ENCODE results near the gene CCBE1.

The CCBE1 gene

DNA sequence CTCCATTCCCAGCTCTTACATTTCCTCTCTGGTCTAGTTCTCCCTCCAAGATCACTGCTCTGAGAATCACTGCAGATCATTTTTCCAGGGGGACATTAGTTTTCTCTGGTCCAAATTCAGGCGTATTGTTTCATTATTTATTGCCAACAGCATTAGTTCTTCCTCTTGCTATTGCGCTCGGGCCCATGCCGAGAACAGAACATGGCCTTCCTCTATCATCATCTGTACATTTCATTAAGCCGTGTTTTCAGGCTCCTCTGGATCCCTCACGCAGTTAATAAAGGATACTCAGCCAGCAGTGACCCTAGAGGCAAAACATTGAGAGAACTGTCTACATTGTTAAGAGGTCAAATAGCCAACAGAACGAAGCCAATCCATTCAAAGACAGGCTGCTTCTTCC lies 63.9 kb downstream of the CCBE1 start:
- no peak for DNase-seq (ENCODE audit: low read depth in 2 of 2)
- TF ChIP-seq, protein P1, sequence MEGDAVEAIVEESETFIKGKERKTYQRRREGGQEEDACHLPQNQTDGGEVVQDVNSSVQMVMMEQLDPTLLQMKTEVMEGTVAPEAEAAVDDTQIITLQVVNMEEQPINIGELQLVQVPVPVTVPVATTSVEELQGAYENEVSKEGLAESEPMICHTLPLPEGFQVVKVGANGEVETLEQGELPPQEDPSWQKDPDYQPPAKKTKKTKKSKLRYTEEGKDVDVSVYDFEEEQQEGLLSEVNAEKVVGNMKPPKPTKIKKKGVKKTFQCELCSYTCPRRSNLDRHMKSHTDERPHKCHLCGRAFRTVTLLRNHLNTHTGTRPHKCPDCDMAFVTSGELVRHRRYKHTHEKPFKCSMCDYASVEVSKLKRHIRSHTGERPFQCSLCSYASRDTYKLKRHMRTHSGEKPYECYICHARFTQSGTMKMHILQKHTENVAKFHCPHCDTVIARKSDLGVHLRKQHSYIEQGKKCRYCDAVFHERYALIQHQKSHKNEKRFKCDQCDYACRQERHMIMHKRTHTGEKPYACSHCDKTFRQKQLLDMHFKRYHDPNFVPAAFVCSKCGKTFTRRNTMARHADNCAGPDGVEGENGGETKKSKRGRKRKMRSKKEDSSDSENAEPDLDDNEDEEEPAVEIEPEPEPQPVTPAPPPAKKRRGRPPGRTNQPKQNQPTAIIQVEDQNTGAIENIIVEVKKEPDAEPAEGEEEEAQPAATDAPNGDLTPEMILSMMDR (IDR thresholded peaks at IDR 0.05; ENCODE audit: low read depth, low read length): no peak

DNA sequence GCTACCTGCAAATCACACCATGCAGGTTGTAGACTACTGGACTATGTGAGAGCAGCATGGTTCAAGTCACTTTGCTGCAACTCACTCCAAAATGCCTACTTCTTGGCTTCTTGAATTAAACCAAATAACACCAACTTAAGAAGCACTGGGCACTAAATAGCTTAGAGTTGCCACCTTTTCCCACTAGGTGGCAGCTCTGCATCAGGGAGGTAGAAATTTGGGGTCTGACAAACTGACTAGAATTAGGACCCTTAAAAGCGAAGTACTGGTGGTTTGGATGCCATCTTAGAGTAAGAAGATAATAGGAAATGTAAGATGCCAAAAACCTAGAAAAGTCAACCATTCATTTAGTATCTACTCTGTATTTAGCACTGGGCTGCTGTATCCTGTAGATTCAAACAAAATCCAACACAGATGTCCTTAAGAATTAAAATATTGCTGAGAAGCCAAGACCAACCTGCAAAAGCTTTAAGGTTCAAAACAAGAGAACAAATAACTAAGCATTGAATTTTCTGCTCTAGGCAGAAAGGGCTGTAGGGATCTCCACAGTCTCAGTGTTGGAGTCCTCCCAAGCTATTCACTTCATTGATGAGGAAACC lies 65.5 kb downstream of the CCBE1 start:
- peak; percentile 68 to 69 for DNase-seq (ENCODE audit: low read depth in 2 of 2)
- no peak overlapping the region for H3K4me3 ChIP-seq (replicated peaks in 1 of 2; ENCODE audit: low read depth in 2 of 2, low read length in 2 of 2)
- TF ChIP-seq, protein P1 (IDR thresholded peaks at IDR 0.05; ENCODE audit: low read depth, low read length): peak; percentile 85

More for the DNA sequence above, 63.9 kb downstream of the CCBE1 start:
- no peak overlapping the region for H3K4me3 ChIP-seq (replicated peaks in 1 of 2; ENCODE audit: low read depth in 2 of 2, low read length in 2 of 2)

DNA sequence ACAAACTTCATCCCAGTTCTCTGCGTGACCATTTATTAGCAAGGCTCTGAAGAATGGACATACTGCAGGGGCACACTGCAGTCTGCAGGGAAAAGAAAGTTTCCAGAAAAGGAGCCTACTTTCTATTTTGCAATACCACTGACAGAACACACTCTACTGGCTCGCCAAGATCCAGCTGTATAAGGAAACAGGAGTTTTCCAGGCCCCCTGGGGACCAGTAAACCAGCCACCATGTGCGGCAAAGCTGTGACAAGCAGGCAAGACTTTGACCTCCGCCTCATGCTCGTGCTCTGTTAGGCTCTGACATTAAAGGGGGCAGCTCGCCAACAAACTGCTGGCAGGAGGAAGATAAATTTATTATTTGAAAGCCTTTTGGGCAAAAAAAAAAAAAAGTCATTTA lies 67.3 kb downstream of the CCBE1 start:
- H3K4me3 ChIP-seq (replicated peaks in 1 of 2; ENCODE audit: low read depth in 2 of 2, low read length in 2 of 2): no peak overlapping the region
- DNase-seq (ENCODE audit: low read depth in 2 of 2): peak in 1 of 2 donors; percentile 55
- TF ChIP-seq, protein P1 (IDR thresholded peaks at IDR 0.05; ENCODE audit: low read depth, low read length): no peak

DNA sequence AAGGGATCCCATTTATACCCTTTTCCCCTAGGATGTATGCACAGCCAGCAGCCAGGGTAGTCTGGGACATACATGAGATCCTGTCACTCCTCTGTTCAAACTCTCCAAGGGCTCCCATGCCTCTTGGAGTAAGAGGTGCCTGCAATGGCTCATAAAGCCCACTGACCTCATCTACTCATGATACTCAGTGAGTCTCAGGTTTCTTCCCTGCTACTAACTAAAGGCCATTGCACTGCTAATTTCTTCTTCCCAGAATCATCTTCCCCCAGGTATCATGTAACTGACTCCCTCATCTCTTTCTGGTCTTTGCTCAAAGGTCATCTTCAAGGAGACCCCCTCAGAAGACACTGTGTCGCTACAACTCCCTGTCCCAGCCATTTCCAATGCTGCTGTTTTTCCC lies 68.2 kb downstream of the CCBE1 start:
- no peak overlapping the region for H3K4me3 ChIP-seq (replicated peaks in 1 of 2; ENCODE audit: low read depth in 2 of 2, low read length in 2 of 2)
- TF ChIP-seq, protein P1 (IDR thresholded peaks at IDR 0.05; ENCODE audit: low read depth, low read length): no peak
- no peak for DNase-seq (ENCODE audit: low read depth in 2 of 2)

DNA sequence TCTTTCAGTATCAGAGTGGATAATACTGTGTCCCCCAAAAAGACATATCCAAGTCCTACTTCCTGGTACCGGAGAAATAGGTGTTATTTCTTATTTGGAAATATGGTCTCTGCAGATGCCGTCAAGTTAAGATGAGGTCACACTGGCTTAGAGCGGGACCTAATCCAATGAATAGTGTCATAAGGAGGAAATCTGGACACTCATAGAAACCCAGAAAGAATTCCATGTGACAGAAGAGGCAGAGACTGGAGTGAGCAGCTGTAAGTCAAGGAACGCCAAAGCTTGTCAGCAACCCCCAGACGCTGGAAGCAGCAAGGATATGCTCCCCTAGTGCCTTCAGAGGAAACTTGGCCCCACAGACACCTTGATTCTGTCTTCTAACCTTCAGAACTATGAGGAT lies 69.8 kb downstream of the CCBE1 start:
- TF ChIP-seq, protein P1 (IDR thresholded peaks at IDR 0.05; ENCODE audit: low read depth, low read length): no peak
- no peak for DNase-seq (ENCODE audit: low read depth in 2 of 2)
- H3K4me3 ChIP-seq (replicated peaks in 1 of 2; ENCODE audit: low read depth in 2 of 2, low read length in 2 of 2): no peak overlapping the region

DNA sequence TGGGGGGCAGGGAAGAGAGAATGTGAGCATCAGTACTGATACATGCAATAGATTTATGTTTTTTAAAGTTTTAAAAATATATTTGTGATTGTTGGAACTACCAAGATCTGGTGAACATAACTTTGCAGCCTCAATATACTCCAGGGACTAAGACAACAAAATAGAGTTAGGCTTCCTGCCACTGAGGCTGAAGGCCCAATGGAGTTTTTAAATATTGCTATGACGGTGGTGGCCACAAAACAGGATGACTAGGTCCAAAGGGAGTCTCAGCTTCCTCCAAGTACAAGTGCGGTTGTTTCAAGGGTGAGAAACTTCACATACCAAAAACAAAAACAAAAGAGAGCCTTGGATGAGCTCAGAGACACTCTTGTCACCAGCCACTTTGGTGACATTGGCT lies 72.9 kb downstream of the CCBE1 start:
- H3K4me3 ChIP-seq (replicated peaks in 1 of 2; ENCODE audit: low read depth in 2 of 2, low read length in 2 of 2): no peak overlapping the region
- peak in 1 of 2 donors; percentile 46 for DNase-seq (ENCODE audit: low read depth in 2 of 2)
- TF ChIP-seq, protein P1 (IDR thresholded peaks at IDR 0.05; ENCODE audit: low read depth, low read length): no peak

Data from cardiac fibroblast (primary cell).